ENCODE results near the gene CFAP68. TPM values are rescaled to one million over a fixed set of nuclear protein-coding genes. Genes with fewer than 3 reads are reported as not detected.

CFAP68 gene
- total and polyA plus RNA-seq, 2 of the 13 experiments (the other 11 are each of a cell fraction or from before 2014, with no cell fraction given) = 22.2 to 25.6 TPM

- no peak overlapping the region for H3K4me3 ChIP-seq (replicated peaks in 1 of 3; ENCODE audit: insufficient read depth in 1 of 3, low read depth in 2 of 3, low read length in 3 of 3)
- peaks cover 10% of the 10 kb centered on the region for H3K4me1 ChIP-seq (ENCODE audit: insufficient read depth, low read length)
- 91% methylated on average over 2 of the region's 2 CpGs for WGBS (ENCODE audit: low lambda C conversion rate)
- TF ChIP-seq WIZ (CRISPR knock-in tag; IDR thresholded peaks at IDR 0.05) = no peak
- no peak for TF ChIP-seq ZNF7 (CRISPR knock-in tag; IDR thresholded peaks at IDR 0.05)
- no peak for TF ChIP-seq DMTF1 (CRISPR knock-in tag; IDR thresholded peaks at IDR 0.05)
- TF ChIP-seq PHB2 (IDR thresholded peaks at IDR 0.05; ENCODE audit: partially characterized antibody) = no peak
- no peak for TF ChIP-seq ZNF839 (CRISPR knock-in tag; IDR thresholded peaks at IDR 0.05; ENCODE audit: borderline replicate concordance)
- TF ChIP-seq ATRX (CRISPR knock-in tag; IDR thresholded peaks at IDR 0.05; ENCODE audit: borderline replicate concordance) = no peak
- TF ChIP-seq YEATS2 (CRISPR knock-in tag; IDR thresholded peaks at IDR 0.05; ENCODE audit: borderline replicate concordance) = no peak
- no peak for TF ChIP-seq REST (IDR thresholded peaks at IDR 0.05; ENCODE audit: borderline replicate concordance in 1 of 2, low read depth in 1 of 2, low read length in 2 of 2)
- no peak for TF ChIP-seq ZNF260 (CRISPR knock-in tag; IDR thresholded peaks at IDR 0.05; ENCODE audit: borderline replicate concordance, low read depth)
- no peak for TF ChIP-seq ZNF296 (CRISPR knock-in tag; conservative IDR thresholded peaks at IDR 0.05)
- no peak for TF ChIP-seq ZNF121 (CRISPR knock-in tag; IDR thresholded peaks at IDR 0.05)
- BruUV-seq (replicated peaks) = no TSS peak
- intact Hi-C loops (cut with micrococcal nuclease; ENCODE audit: unreplicated experiment) = no loop called here
- H3K36me3 ChIP-seq (replicated peaks in 1 of 2; ENCODE audit: control insufficient read depth in 1 of 2, insufficient read depth in 2 of 2, low read length in 2 of 2) = peaks cover 5 to 37% of the 10 kb centered on the region in 2 experiments
- no peak overlapping the region for H2AFZ ChIP-seq (ENCODE audit: low read length)
- H3K4me2 ChIP-seq (ENCODE audit: low read depth, low read length) = no peak overlapping the region
- ATAC-seq = no peak
- DNase-seq (ENCODE audit: low spot score) = no peak
- no peaks in the 10 kb centered on the region for H4K20me1 ChIP-seq (ENCODE audit: insufficient read depth, low read length)
- H3K27ac ChIP-seq (ENCODE audit: extremely low read length, insufficient read depth, low read length) = no peak overlapping the region
- in situ Hi-C loops (cut with HindIII; ENCODE audit: extremely low pct_ligation_motif_present, low pct_unique_long_range_greater_than_20kb) = no loop called here
- H3K9me3 ChIP-seq (ENCODE audit: low read length) = no peaks in the 10 kb centered on the region
- CTCF ChIA-PET (ENCODE audit: low intra/inter-chr PET ratio, low total read pairs) = no interaction called here
- H3K9ac ChIP-seq (ENCODE audit: insufficient read depth, low read depth, low read length) = no peak overlapping the region
- FAIRE-seq = no peak
- POLR2A ChIA-PET = no interaction called here
- no peaks in the 10 kb centered on the region for H3K79me2 ChIP-seq (ENCODE audit: insufficient read depth, low read length)
- H3K27me3 ChIP-seq (ENCODE audit: control insufficient read depth in 1 of 2, insufficient read depth in 2 of 2, low read length in 2 of 2) = no peaks in the 10 kb centered on the region
Observed at GRCh38 chr11:111846063-111846462, 33.3 kb upstream of the CFAP68 start.
